Natural killer cell treated with Interleukin-12 subunit alpha and Interleukin-12 subunit beta and Interleukin-15 and Interleukin-18, amount 100 ng/mL, for 72 hours (primary cell): ENCODE results near the gene RUNDC3A. TPM values are rescaled to one million over a fixed set of nuclear protein-coding genes. Genes with fewer than 3 reads are reported as not detected.
A peak's percentile ranks its signal among the peaks of the same experiment; 100 is the strongest.
"Not testable (repeated sequence)": the region's sequence is repeated elsewhere in the genome, so short reads cannot be mapped to it uniquely, and the experiment has no call there.

Experiments used
- ATAC-seq, 2 donors: fragments of 150-1000 bp; cut with Tn5 transposase in 1 of 2; sonication (Bioruptor Pico), chemical (Tn5 transposase) in 1 of 2; 2 replicates each; pipeline ENCODE4 v1.10.0; 2021
- DNase-seq: peaks from one replicate; pipeline ENCODE4 v3.0.0; 2022; ENCODE audit warnings: low spot score
- H3K27ac Mint-ChIP-seq, 2 donors: 1 replicate in 1 of 2; 2 replicates in 1 of 2; pipeline ENCODE4 v1.8.0; 2022; ENCODE audit warnings: mixed read lengths in 2 of 2, mild to moderate bottlenecking in 1 of 2, moderate library complexity in 1 of 2
- H3K27me3 Mint-ChIP-seq, 2 donors: 1 replicate in 1 of 2; 2 replicates in 1 of 2; pipeline ENCODE4 v1.8.0; 2022; ENCODE audit warnings: mixed read lengths in 2 of 2
- H3K36me3 Mint-ChIP-seq: one replicate; pipeline ENCODE4 v1.8.0; 2022; ENCODE audit warnings: mixed read lengths
- H3K4me1 Mint-ChIP-seq, 2 donors: 1 replicate in 1 of 2; 2 replicates in 1 of 2; pipeline ENCODE4 v1.8.0; 2022; ENCODE audit warnings: low read depth in 2 of 2, mixed read lengths in 2 of 2, mild to moderate bottlenecking in 1 of 2
- H3K4me3 Mint-ChIP-seq: one replicate; pipeline ENCODE4 v1.8.0; 2022; ENCODE audit warnings: mixed read lengths
- H3K9me3 Mint-ChIP-seq: 2 replicates; pipeline ENCODE4 v1.8.0; 2022; ENCODE audit warnings: mixed read lengths
- total RNA-seq, 2 donors: library from RNA; stranded (reverse); gene quantifications; one replicate each; pipeline ENCODE4 v1.2.3, GENCODE V29; 2022

The RUNDC3A gene
- total RNA-seq, 2 donors from 2014 or later = 0.48 TPM; not detected in 1

- no peak overlapping the region for H3K4me3 Mint-ChIP-seq
Observed at GRCh38 chr17:44331249-44331760, 22.9 kb downstream of the RUNDC3A start.

DNA sequence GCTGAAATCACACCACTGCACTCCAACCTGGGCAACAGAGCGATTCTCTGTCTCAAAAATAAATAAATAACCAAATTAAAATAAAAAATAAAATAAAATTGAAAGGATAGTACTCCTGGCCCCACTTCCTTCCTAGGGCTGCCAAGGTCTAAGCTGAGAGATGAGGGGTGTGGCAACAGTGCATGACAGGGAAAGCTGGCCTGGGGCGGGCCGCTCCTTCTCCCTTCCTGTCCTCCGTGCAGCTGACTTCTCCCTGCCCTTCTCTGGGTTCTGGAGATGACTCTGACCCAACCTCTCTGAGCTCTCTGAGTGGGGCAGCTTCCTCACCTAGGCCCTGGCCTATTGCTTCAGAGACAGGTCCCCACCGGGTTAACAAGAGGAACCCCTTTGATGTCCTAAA is 25.0 kb downstream of the RUNDC3A start:
- no peak for ATAC-seq
- no peaks in the 10 kb centered on the region for H3K9me3 Mint-ChIP-seq

More at GRCh38 chr17:44331249-44331760, 22.9 kb downstream of the RUNDC3A start:
- ATAC-seq = peak in 1 of 2 donors; percentile 45
- peak; percentile 82 for DNase-seq
- Mint-ChIP-seq H3K9me3 (no peaks in the 10 kb centered on the region), H3K36me3 (no peaks in the 10 kb centered on the region), H3K27me3 (no peaks in the 10 kb centered on the region), H3K27ac (no peak overlapping the region), H3K4me1 (peaks cover 0 to 9% of the 10 kb centered on the region in 2 donors)

GRCh38 chr17:44334315-44334714 is 25.9 kb downstream of the RUNDC3A start:
- Mint-ChIP-seq H3K27me3 (no peaks in the 10 kb centered on the region), H3K4me3 (no peak overlapping the region), H3K9me3 (no peaks in the 10 kb centered on the region), H3K36me3 (no peaks in the 10 kb centered on the region), H3K4me1 (peaks cover 0 to 5% of the 10 kb centered on the region in 2 donors), H3K27ac (no peak overlapping the region)
- DNase-seq = peak; percentile 61
- no peak for ATAC-seq

More for the DNA sequence above, 25.0 kb downstream of the RUNDC3A start:
- peaks cover 0 to 5% of the 10 kb centered on the region in 2 donors for H3K4me1 Mint-ChIP-seq
- H3K27me3 Mint-ChIP-seq = no peaks in the 10 kb centered on the region
- H3K36me3 Mint-ChIP-seq = no peaks in the 10 kb centered on the region
- no peak overlapping the region for H3K4me3 Mint-ChIP-seq
- no peak for DNase-seq
- no peak overlapping the region for H3K27ac Mint-ChIP-seq

GRCh38 chr17:44334727-44335126 is 26.3 kb downstream of the RUNDC3A start:
- Mint-ChIP-seq H3K9me3 (no peaks in the 10 kb centered on the region), H3K4me3 (no peak overlapping the region), H3K27ac (no peak overlapping the region), H3K36me3 (no peaks in the 10 kb centered on the region), H3K4me1 (peaks cover 0 to 5% of the 10 kb centered on the region in 2 donors), H3K27me3 (no peaks in the 10 kb centered on the region)
- DNase-seq = no peak
- no peak for ATAC-seq

GRCh38 chr17:44335564-44335963 is 27.2 kb downstream of the RUNDC3A start:
- DNase-seq (no peak), ATAC-seq (no peak)
- Mint-ChIP-seq H3K36me3 (no peaks in the 10 kb centered on the region), H3K4me1 (peaks cover 0 to 5% of the 10 kb centered on the region in 2 donors), H3K4me3 (no peak overlapping the region), H3K27me3 (no peaks in the 10 kb centered on the region), H3K9me3 (no peaks in the 10 kb centered on the region), H3K27ac (no peak overlapping the region)

- ATAC-seq (no peak), DNase-seq (no peak)
- Mint-ChIP-seq H3K27me3 (peaks cover under 1 to 1% of the 10 kb centered on the region in 2 donors), H3K4me3 (no peak overlapping the region), H3K27ac (no peak overlapping the region), H3K4me1 (peaks cover 0 to 5% of the 10 kb centered on the region in 2 donors), H3K36me3 (no peaks in the 10 kb centered on the region), H3K9me3 (no peaks in the 10 kb centered on the region)
Observed at GRCh38 chr17:44335968-44336367, 27.6 kb downstream of the RUNDC3A start.

GRCh38 chr17:44338702-44339101 is 30.3 kb downstream of the RUNDC3A start:
- ATAC-seq = peak; percentile 50 to 62
- H3K27ac Mint-ChIP-seq = no peak overlapping the region
- no peak for DNase-seq
- H3K4me1 Mint-ChIP-seq = peaks cover 0 to under 1% of the 10 kb centered on the region in 2 donors
- H3K36me3 Mint-ChIP-seq = no peaks in the 10 kb centered on the region
- H3K27me3 Mint-ChIP-seq = peaks cover 8 to 18% of the 10 kb centered on the region in 2 donors
- no peak overlapping the region for H3K4me3 Mint-ChIP-seq
- no peaks in the 10 kb centered on the region for H3K9me3 Mint-ChIP-seq

DNA sequence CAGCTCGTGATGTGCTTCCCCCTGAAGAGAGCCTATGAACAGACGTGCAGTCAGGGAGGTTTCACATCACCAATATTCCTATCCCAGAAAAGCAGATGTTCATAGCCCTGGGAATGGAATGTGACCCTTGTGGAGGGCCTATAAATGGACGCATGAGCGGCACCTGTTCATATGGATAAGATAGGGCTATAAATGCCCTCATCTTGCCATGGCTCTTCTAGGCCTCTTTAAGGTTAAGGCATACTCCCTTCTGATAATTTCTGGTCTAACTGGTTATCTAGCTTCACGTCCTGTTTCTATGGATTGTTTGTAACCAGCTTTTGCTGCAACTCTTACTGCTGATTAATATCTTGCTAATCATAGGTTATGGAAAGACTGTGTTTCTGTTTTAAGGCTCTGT is 32.2 kb downstream of the RUNDC3A start:
- H3K9me3 Mint-ChIP-seq, H3K36me3 Mint-ChIP-seq, ATAC-seq, H3K27ac Mint-ChIP-seq, H3K4me3 Mint-ChIP-seq, DNase-seq: not testable (repeated sequence)
- Mint-ChIP-seq H3K27me3 (peaks cover 14 to 23% of the 10 kb centered on the region in 2 donors), H3K4me1 (peaks cover 10 to 13% of the 10 kb centered on the region in 2 donors)

- Mint-ChIP-seq H3K27ac (peak overlapping the region in 1 of 2 donors; percentile 39), H3K36me3 (no peaks in the 10 kb centered on the region), H3K27me3 (peaks cover 14 to 23% of the 10 kb centered on the region in 2 donors), H3K4me1 (peaks cover 26 to 27% of the 10 kb centered on the region in 2 donors), H3K4me3 (peak overlapping the region; percentile 92), H3K9me3 (no peaks in the 10 kb centered on the region)
- DNase-seq (peak; percentile 53), ATAC-seq (no peak)
Observed at GRCh38 chr17:44343510-44344209, 35.3 kb downstream of the RUNDC3A start.

- Mint-ChIP-seq H3K9me3 (no peaks in the 10 kb centered on the region), H3K27ac (peak within 1 kb of the TSS; percentile 62 to 82), H3K4me1 (peaks cover 29% of the 10 kb centered on the region in 2 donors), H3K4me3 (peak within 1 kb of the TSS; percentile 92), H3K36me3 (no peaks in the 10 kb centered on the region), H3K27me3 (peaks cover 14 to 23% of the 10 kb centered on the region in 2 donors)
- DNase-seq = peak; percentile 90
- peak; percentile 96 for ATAC-seq
Observed at GRCh38 chr17:44344939-44345453, 36.6 kb downstream of the RUNDC3A start, which contains the start of gene GRN. Gene GRN, plus strand, starts transcription at chr17:44345302. Its CDS starts 3,863 bp downstream, at chr17:44349165.

GRCh38 chr17:44345454-44346026 is 37.1 kb downstream of the RUNDC3A start:
- Mint-ChIP-seq H3K27ac (peak overlapping the region; percentile 62 to 82), H3K4me3 (peak overlapping the region; percentile 92), H3K36me3 (no peaks in the 10 kb centered on the region), H3K9me3 (no peaks in the 10 kb centered on the region), H3K4me1 (peaks cover 29% of the 10 kb centered on the region in 2 donors), H3K27me3 (peaks cover 14 to 23% of the 10 kb centered on the region in 2 donors)
- DNase-seq (peak; percentile 68), ATAC-seq (peak; percentile 11 to 16)

GRCh38 chr17:44346064-44346844 is 37.9 kb downstream of the RUNDC3A start:
- H3K9me3 Mint-ChIP-seq = no peaks in the 10 kb centered on the region
- H3K27me3 Mint-ChIP-seq = peaks cover 10 to 19% of the 10 kb centered on the region in 2 donors
- no peaks in the 10 kb centered on the region for H3K36me3 Mint-ChIP-seq
- H3K4me1 Mint-ChIP-seq = peaks cover 29% of the 10 kb centered on the region in 2 donors
- H3K4me3 Mint-ChIP-seq = peak overlapping the region; percentile 92
- no peak for ATAC-seq
- H3K27ac Mint-ChIP-seq = peak overlapping the region; percentile 62 to 82
- DNase-seq = peak; percentile 28
